ENCODE measurements around the gene COBL. TPM values are rescaled to one million over a fixed set of nuclear protein-coding genes. Genes with fewer than 3 reads are reported as not detected.

COBL gene
- total and polyA plus RNA-seq, 2 of the 8 experiments (the other 6 are each of a cell fraction or from before 2014, with no cell fraction given), result 13.8 to 40.4 TPM

GRCh38 chr7:51080622-51081269 lies 235.9 kb downstream of the COBL start:
- CTCF ChIA-PET (ENCODE audit: partially characterized antibody), result interaction anchor here (0.6 to 8.6 kb wide), 5 partner anchors 11 to 82 kb away, joined by 3 to 70 read pairs (median 4); no protein-coding TSS in a partner anchor
- H2AFZ ChIP-seq (ENCODE audit: low read length), result no peak overlapping the region
- peak overlapping the region; percentile 57 for H3K56ac ChIP-seq (replicated peaks; ENCODE audit: insufficient read length, low read depth, low read length)
- TF ChIP-seq KDM5A (IDR thresholded peaks at IDR 0.05; ENCODE audit: low read length), result no peak

More at GRCh38 chr7:51080622-51081269, 235.9 kb downstream of the COBL start:
- H2BK120ac ChIP-seq (replicated peaks; ENCODE audit: low read depth, low read length), result peak overlapping the region; percentile 94
- peak overlapping the region; percentile 56 to 72 for H3K4me2 ChIP-seq (ENCODE audit: insufficient read depth in 1 of 2, low read depth in 2 of 2, low read length in 2 of 2)
- no peaks in the 10 kb centered on the region; the same call in 1 of the 2 replicates for H3K79me1 ChIP-seq (ENCODE audit: low read depth, low read length)
- H3K23me2 ChIP-seq (ENCODE audit: low read depth, low read length), result no peaks in the 10 kb centered on the region
- H3K18ac ChIP-seq (ENCODE audit: extremely low read depth, low read length), result peak overlapping the region; percentile 95
- DNase-seq (ENCODE audit: low read depth in 1 of 2, low spot score in 2 of 2) (peak; percentile 79 to 82), FAIRE-seq (peak; percentile 88)
- H3K23ac ChIP-seq (ENCODE audit: insufficient read length), result no peak overlapping the region
- no peaks in the 10 kb centered on the region for H4K20me1 ChIP-seq (replicated peaks in 1 of 2; ENCODE audit: control insufficient read depth in 1 of 2, insufficient read depth in 2 of 2, low read length in 2 of 2)
- H3K4me3 ChIP-seq (ENCODE audit: extremely low read depth in 1 of 4, insufficient read depth in 2 of 4, low read depth in 3 of 4, low read length in 4 of 4), result peak overlapping the region in 1 of 4 experiments; percentile 40; a peak in 1 of 8 replicates
- peak overlapping the region; percentile 93 for H3K4ac ChIP-seq (replicated peaks; ENCODE audit: insufficient read length, low read depth, low read length)
- H3K4me1 ChIP-seq (replicated peaks in 1 of 4; ENCODE audit: control insufficient read depth in 3 of 4, insufficient read depth in 4 of 4, low read length in 3 of 4), result peaks cover 10 to 26% (median 13%) of the 10 kb centered on the region in 4 experiments
- H3K27me3 ChIP-seq (replicated peaks in 1 of 4; ENCODE audit: control insufficient read depth in 3 of 4, extremely low read depth in 1 of 4, insufficient read depth in 3 of 4, low read length in 3 of 4), result no peaks in the 10 kb centered on the region
- WGBS, 2 experiments (ENCODE audit: extremely low coverage in 1 of 2, insufficient coverage in 1 of 2, insufficient read length in 1 of 2, insufficient replicate concordance in 2 of 2, low coverage in 1 of 2, low lambda C conversion rate in 2 of 2, missing lambda C conversion rate in 1 of 2), result 14% methylated on average over 11 of the region's 12 CpGs; no CpG with 5 or more reads in 1 of the 2 experiments
- peak overlapping the region; percentile 90 for H3K27ac ChIP-seq (ENCODE audit: low read depth, low read length)
- peak overlapping the region; percentile 1; the same call in 1 of the 2 replicates for H4K8ac ChIP-seq (ENCODE audit: extremely low read depth, insufficient read depth, low read length)
- H3K9ac ChIP-seq (replicated peaks in 1 of 4; ENCODE audit: extremely low read depth in 1 of 4, low read depth in 3 of 4, low read length in 3 of 4), result peak overlapping the region in 3 of 4 experiments; percentile 13 to 57 (median 40); a peak in 4 of 7 replicates
- no peaks in the 10 kb centered on the region for H3K79me2 ChIP-seq (ENCODE audit: control insufficient read depth in 1 of 2, insufficient read depth in 2 of 2, low read length in 2 of 2)
- H2BK15ac ChIP-seq (ENCODE audit: low read length), result peak overlapping the region; percentile 81; the same call in 1 of the 2 replicates
- H2BK12ac ChIP-seq (ENCODE audit: low read depth, low read length), result peak overlapping the region; percentile 100
- H3K14ac ChIP-seq (ENCODE audit: insufficient read length), result peak overlapping the region; percentile 51
- H3K9me3 ChIP-seq (ENCODE audit: insufficient read depth in 2 of 2, low read depth in 1 of 2, low read length in 1 of 2), result no peaks in the 10 kb centered on the region
- peak overlapping the region; percentile 92 for H2AK5ac ChIP-seq (ENCODE audit: low read depth, low read length)
- POLR2A ChIA-PET (ENCODE audit: partially characterized antibody), result interaction anchor here (0.7 to 1.2 kb wide), 2 partner anchors 9 to 10 kb away, joined by 3 to 4 read pairs; no protein-coding TSS in a partner anchor
- H4K91ac ChIP-seq (replicated peaks; ENCODE audit: insufficient read length, low read length), result peak overlapping the region; percentile 77
- peak overlapping the region; percentile 76 for H2BK5ac ChIP-seq (ENCODE audit: low read depth, low read length)
- H4K5ac ChIP-seq (ENCODE audit: insufficient read length, low read depth, low read length), result peak overlapping the region; percentile 96
- peak overlapping the region; percentile 74 for H2BK20ac ChIP-seq (ENCODE audit: low read length)
- peaks cover 3 to 8% (median 4%) of the 10 kb centered on the region in 4 experiments; a peak in 3 of 8 replicates for H3K36me3 ChIP-seq (ENCODE audit: control insufficient read depth in 2 of 4, insufficient read depth in 4 of 4, low read length in 3 of 4)
